ENCODE results near the gene TGFBR3L.
"Not testable (repeated sequence)": the region's sequence is repeated elsewhere in the genome, so short reads cannot be mapped to it uniquely, and the experiment has no call there.

Gene TGFBR3L

GRCh38 chr19:7918615-7919421, 4.2 kb downstream of the TGFBR3L start:
- DNase-seq, result no peak

GRCh38 chr19:7919610-7920518, 5.2 kb downstream of the TGFBR3L start, which contains the start of gene SNAPC2:
TSS of gene SNAPC2 (plus strand) at chr19:7920338. CDS start at chr19:7920367, 29 bp downstream.
- peak; percentile 98 for DNase-seq

- peak; percentile 100 for DNase-seq
Observed at GRCh38 chr19:7920519-7921301, 6.1 kb downstream of the TGFBR3L start.

GRCh38 chr19:7921302-7921966, 6.8 kb downstream of the TGFBR3L start:
- peak; percentile 31 for DNase-seq

GRCh38 chr19:7921967-7922835, 7.6 kb downstream of the TGFBR3L start:
- no peak for DNase-seq

GRCh38 chr19:7922836-7923195, 8.2 kb downstream of the TGFBR3L start:
- no peak for DNase-seq

- no peak for DNase-seq
Observed at GRCh38 chr19:7923295-7924191, 8.9 kb downstream of the TGFBR3L start.

- no peak for DNase-seq
Observed at GRCh38 chr19:7924241-7924640, 9.6 kb downstream of the TGFBR3L start.

GRCh38 chr19:7924651-7925170, 10.1 kb downstream of the TGFBR3L start:
- no peak for DNase-seq

- peak; percentile 79 for DNase-seq
Observed at GRCh38 chr19:7925171-7925851, 10.7 kb downstream of the TGFBR3L start.

- peak; percentile 43 for DNase-seq
Observed at GRCh38 chr19:7926021-7926726, 11.5 kb downstream of the TGFBR3L start, which contains the start of gene CTXN1. TSS of gene CTXN1 (minus strand) at chr19:7926135. CDS start at chr19:7925538, 597 bp downstream.

GRCh38 chr19:7926727-7927604, 12.3 kb downstream of the TGFBR3L start:
- DNase-seq, result no peak

GRCh38 chr19:7927605-7928333, 13.1 kb downstream of the TGFBR3L start:
- DNase-seq, result no peak

- no peak for DNase-seq
Observed at GRCh38 chr19:7928334-7928706, 13.7 kb downstream of the TGFBR3L start.

- DNase-seq, result peak; percentile 59
Observed at GRCh38 chr19:7928741-7929701, 14.4 kb downstream of the TGFBR3L start.

- DNase-seq, result not testable (repeated sequence)
Observed at GRCh38 chr19:7930030-7930429, 15.4 kb downstream of the TGFBR3L start.
